ENCODE measurements around the gene ATF3.

Gene ATF3

DNA sequence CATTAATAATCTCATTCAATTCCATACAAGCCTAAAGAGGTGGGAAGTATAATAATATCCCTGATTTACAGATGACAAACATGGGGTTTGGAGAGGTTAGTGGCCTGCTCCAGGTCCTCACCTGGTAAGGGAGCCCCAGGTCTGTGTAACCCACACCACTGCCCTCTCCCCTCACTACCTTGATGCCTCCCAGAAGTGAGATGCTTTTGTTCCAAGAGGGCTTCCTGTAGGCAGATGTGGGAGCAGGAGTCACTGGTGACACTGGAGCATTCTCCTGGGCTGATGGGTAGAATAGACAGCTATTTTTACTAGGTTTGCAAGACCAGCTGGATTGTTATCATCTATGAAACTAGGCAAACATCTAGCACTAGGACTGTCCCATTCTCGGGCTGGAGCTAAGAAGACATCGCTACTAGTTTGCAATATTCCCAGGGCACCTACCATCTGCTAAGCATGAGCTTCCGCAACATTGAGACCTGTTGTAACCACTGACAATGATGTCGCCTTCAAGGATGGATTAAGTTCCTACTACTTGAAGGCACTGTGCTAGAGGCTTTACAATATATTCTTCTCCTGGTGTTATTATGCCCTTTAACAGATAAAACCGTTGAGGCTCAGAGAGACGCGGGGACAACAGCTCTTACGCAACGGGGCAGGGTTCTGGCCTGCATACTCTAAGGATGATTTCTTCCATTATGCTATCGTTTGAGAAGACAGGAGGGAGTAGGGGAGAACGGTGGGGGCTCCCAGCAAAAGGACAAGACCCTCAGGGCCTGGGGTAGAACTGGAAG lies 56.0 kb downstream of the ATF3 start:
- TF ChIP-seq, protein P1, sequence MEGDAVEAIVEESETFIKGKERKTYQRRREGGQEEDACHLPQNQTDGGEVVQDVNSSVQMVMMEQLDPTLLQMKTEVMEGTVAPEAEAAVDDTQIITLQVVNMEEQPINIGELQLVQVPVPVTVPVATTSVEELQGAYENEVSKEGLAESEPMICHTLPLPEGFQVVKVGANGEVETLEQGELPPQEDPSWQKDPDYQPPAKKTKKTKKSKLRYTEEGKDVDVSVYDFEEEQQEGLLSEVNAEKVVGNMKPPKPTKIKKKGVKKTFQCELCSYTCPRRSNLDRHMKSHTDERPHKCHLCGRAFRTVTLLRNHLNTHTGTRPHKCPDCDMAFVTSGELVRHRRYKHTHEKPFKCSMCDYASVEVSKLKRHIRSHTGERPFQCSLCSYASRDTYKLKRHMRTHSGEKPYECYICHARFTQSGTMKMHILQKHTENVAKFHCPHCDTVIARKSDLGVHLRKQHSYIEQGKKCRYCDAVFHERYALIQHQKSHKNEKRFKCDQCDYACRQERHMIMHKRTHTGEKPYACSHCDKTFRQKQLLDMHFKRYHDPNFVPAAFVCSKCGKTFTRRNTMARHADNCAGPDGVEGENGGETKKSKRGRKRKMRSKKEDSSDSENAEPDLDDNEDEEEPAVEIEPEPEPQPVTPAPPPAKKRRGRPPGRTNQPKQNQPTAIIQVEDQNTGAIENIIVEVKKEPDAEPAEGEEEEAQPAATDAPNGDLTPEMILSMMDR (IDR thresholded peaks at IDR 0.05; ENCODE audit: control insufficient read depth, extremely low read depth, insufficient read depth) = no peak
- DNase-seq (ENCODE audit: low read depth) = no peak
- H3K4me3 ChIP-seq (ENCODE audit: low read depth, low read length) = no peak overlapping the region

DNA sequence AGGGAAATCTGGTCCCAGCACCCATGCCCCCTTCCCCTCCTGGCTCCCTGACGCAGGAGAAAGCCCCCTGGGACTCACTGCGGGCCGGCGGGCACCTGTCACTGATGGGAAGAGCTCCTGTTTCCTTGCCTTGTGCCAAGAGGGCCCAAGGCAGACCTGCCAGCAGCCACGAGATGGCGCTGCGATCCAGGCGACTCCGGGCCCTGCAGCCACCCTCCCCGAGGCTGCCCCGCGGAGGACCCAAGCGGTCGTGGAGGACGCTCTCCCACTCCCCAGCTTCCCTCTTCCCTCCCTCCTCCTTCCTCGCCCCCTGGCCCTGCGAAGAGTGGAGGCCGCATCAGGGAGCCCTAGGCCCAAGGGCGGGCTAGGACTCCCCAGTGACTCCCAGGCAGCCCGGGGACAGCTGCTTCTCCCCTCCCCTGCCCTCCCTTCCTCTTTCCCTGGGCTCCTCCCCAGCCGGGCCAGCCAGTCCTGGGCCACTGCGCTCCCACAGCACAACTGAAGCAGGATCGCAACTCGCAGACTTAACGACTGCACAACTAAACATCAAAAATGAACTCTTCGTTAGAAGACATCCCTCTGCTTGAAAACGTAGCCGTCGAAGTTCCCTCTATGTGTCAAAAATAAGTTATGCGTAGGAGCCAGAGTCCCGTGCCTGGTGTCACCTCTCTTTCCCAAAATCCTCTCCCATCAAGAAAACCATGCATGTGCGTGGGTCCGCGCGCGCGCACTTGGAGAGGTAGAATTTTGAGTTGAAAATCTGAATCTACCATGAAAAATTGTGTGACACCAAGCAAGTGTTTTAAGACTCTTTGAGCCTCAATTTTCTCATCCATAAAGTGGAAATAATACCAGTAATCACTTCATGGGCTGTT lies 56.9 kb downstream of the ATF3 start:
- H3K4me3 ChIP-seq (ENCODE audit: low read depth, low read length) = peak overlapping the region; percentile 61
- DNase-seq (ENCODE audit: low read depth) = peak; percentile 46
- TF ChIP-seq, protein P1 (IDR thresholded peaks at IDR 0.05; ENCODE audit: control insufficient read depth, extremely low read depth, insufficient read depth) = peak; percentile 100

DNA sequence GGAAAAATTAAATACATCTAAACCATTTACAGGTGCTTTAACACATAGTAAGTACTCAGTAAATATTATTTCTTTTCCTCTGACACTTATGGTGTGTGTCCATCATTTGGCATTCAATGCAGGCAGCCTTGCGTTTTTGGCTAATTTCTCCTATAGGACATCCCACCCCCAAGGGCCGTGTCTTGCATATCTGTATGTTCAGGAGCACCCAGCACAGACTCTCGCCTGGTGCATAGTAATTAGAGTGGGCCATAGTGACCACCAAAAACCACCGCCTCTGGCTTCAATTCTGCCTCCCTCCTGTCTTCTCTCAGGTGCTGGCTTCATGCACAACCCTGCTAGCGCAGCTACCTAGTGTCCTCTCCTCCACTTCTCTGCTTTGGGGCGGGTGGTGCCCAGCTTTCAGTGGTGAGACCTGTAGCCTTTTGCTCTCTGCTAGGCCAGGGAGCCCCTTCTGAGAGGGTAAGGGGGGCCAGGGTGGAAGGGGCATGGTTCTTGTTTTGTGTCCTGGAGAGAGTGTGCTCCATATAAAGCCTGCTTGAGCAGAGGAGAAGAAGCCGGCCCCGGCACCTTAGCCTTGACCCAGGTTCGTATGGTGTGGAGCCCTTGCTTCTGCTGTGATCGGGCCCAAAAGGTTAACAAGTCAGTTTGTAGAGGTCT lies 57.7 kb downstream of the ATF3 start:
- DNase-seq (ENCODE audit: low read depth) = no peak
- no peak overlapping the region for H3K4me3 ChIP-seq (ENCODE audit: low read depth, low read length)
- TF ChIP-seq, protein P1 (IDR thresholded peaks at IDR 0.05; ENCODE audit: control insufficient read depth, extremely low read depth, insufficient read depth) = no peak

DNA sequence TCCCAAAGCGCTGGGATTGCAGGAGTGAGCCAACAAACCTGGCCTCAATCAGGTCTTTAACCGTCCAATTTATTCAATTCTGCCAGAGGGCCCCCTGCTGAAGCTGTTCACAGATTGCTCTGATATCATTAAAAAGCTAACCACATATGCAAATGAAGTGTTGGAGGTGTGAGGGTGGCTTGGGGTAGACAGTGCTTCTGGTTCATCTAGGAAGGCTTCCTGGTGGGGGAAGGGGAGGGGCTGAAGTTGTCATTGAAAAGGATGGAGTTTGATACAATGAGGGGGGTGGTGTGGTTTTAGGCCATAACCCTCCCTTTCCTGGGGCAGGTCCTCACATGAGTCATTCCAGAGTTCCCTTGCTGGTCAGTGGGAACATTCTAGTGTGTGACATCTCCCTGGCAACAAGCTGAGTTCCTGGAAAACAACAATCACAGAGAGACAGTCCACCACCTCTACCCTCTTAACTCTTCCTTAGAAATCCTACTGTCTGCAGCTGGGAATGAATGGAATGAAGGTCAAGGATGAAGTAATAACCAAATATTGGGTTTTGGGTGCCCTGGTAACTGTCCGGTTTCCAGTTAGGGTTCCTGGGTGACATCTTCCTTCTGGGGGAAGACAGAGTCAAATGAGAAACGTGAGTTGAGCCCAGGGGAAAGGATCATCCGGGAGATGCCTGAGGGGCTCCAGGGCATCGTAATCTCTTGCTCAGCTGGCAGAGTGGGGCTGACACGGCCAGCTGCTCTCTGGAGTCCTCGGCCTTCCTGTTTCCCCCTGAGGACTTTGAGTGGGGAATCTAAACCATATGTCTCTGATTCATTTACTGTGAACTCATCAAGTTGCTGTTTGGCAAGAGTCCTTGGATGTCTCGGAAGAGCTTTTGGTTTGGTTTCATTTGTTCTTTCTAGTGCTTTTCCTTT lies 58.9 kb downstream of the ATF3 start:
- H3K4me3 ChIP-seq (ENCODE audit: low read depth, low read length) = no peak overlapping the region
- no peak for DNase-seq (ENCODE audit: low read depth)
- TF ChIP-seq, protein P1 (IDR thresholded peaks at IDR 0.05; ENCODE audit: control insufficient read depth, extremely low read depth, insufficient read depth) = no peak

DNA sequence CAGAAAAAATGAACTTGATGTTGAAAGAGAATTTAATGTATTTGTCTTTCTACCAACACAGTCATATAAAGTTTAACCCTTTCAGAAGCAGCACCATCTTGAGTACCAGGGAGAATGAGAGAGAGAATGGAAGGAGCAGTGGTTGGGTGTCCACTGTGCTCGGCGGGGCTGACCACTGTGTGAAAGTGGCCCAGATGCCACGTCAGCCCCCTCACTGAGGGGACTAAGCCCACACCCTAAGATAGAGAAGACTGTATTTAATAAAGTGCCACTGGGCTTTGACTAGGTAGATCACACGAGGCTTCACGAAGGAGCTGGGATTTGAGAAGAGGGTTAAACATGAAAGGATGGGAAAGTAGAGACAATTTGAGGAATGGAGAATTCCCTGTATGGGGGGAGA lies 59.9 kb downstream of the ATF3 start:
- no peak for DNase-seq (ENCODE audit: low read depth)
- no peak overlapping the region for H3K4me3 ChIP-seq (ENCODE audit: low read depth, low read length)
- TF ChIP-seq, protein P1 (IDR thresholded peaks at IDR 0.05; ENCODE audit: control insufficient read depth, extremely low read depth, insufficient read depth) = no peak

DNA sequence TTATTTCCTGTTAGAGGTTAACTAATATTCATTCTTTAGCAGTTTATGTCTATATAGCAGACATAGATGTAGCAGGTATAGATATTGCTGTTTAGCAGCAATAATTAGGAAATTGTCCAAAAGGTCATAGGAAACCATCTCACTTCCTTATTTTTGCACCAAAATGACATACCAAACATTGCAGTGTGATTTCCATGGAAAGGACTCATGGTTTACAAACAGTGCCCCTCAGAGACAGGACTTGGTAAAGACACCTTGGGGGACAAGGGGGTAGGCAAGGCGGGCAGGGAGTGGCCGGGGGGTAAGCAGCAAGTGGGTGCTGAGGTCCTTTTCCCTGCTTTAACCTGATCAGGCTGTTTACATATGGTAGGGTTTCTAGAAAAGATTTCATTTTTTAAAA lies 60.5 kb downstream of the ATF3 start:
- DNase-seq (ENCODE audit: low read depth) = no peak
- no peak overlapping the region for H3K4me3 ChIP-seq (ENCODE audit: low read depth, low read length)
- TF ChIP-seq, protein P1 (IDR thresholded peaks at IDR 0.05; ENCODE audit: control insufficient read depth, extremely low read depth, insufficient read depth) = no peak
